HEK293 (cell line): Measurements from ENCODE around the gene RBBP8.
A peak's percentile ranks its signal among the peaks of the same experiment; 100 is the strongest.

Experiments
- CTCF ChIA-PET: fragments of 350-600 bp; formaldehyde crosslinking; extraction: SDS; loops from one replicate; lab custom pipeline; 2021; ENCODE audit warnings: antibody characterized with exemption; lab: Yijun Ruan, JAX
- POLR2A ChIA-PET: fragments of 300-600 bp; formaldehyde crosslinking; extraction: SDS; loops from one replicate; lab custom pipeline; 2020; ENCODE audit warnings: antibody characterized with exemption, inconsistent platforms; lab: Yijun Ruan, JAX
- H3K27ac ChIP-seq: fragments of 200-500 bp; sonication (Bioruptor generic); 2 replicates; pipeline ENCODE4 v1.5.1; 2014; ENCODE audit warnings: low read depth, low read length, control low read depth, inconsistent platforms; ENCODE audit errors: extremely low read depth
- H3K36me3 ChIP-seq, 2 experiments: fragments of 200-500 bp in 1 of 2; sonication (Bioruptor generic) in 1 of 2; 1 replicate in 1 of 2; 2 replicates in 1 of 2; pipeline ENCODE4 v1.5.1; 2014 to 2017; ENCODE audit warnings: inconsistent platforms in 2 of 2, low read length in 2 of 2; ENCODE audit not compliant: control insufficient read depth in 2 of 2, insufficient read depth in 1 of 2
- H3K4me1 ChIP-seq: fragments of 200-500 bp; sonication (Bioruptor generic); 2 replicates; pipeline ENCODE4 v1.5.1; 2014; ENCODE audit warnings: mild to moderate bottlenecking, low read length, inconsistent platforms; ENCODE audit not compliant: control insufficient read depth, insufficient read depth
- H3K4me3 ChIP-seq: 2 replicates; pipeline ENCODE4 v1.5.1; 2011; ENCODE audit warnings: low read depth, mild to moderate bottlenecking, control low read depth, low read length, moderate library complexity
- H3K9me3 ChIP-seq: fragments of 200-500 bp; sonication (Bioruptor generic); 2 replicates; pipeline ENCODE4 v1.5.1; 2014; ENCODE audit warnings: low read depth, low read length, inconsistent platforms; ENCODE audit not compliant: control insufficient read depth, insufficient read depth
- GLI2 ChIP-seq: fragments of 450-650 bp; formaldehyde crosslinking; IDR thresholded peaks from 2 replicates; pipeline ENCODE4; 2017; ENCODE audit warnings: missing biosample characterization, missing genetic modification characterization, low read depth, borderline replicate concordance
- KLF10 ChIP-seq: fragments of 450-650 bp; IDR thresholded peaks from 2 replicates; pipeline ENCODE4 v1.5.1; 2018; ENCODE audit warnings: missing biosample characterization, mild to moderate bottlenecking, missing genetic modification characterization
- KLF17 ChIP-seq: fragments of 450-650 bp; formaldehyde crosslinking; IDR thresholded peaks from 2 replicates; pipeline ENCODE4 v1.5.1; 2016; ENCODE audit warnings: missing biosample characterization, missing genetic modification characterization
- KLF7 ChIP-seq: fragments of 450-650 bp; formaldehyde crosslinking; IDR thresholded peaks from 2 replicates; pipeline ENCODE4 v1.5.1; 2016; ENCODE audit warnings: missing biosample characterization, missing genetic modification characterization, borderline replicate concordance
- MZF1 ChIP-seq: fragments of 450-650 bp; formaldehyde crosslinking; IDR thresholded peaks from 2 replicates; pipeline ENCODE4 v1.5.1; 2017; ENCODE audit warnings: missing biosample characterization, missing genetic modification characterization, borderline replicate concordance
- PBX3 ChIP-seq: sonication (generic); formaldehyde crosslinking; IDR thresholded peaks from 2 replicates; pipeline ENCODE4 v1.8.1; 2022; ENCODE audit warnings: mild to moderate bottlenecking, moderate library complexity, missing genetic modification reagents
- SCRT1 ChIP-seq: fragments of 450-650 bp; formaldehyde crosslinking; IDR thresholded peaks from 2 replicates; pipeline ENCODE4 v1.5.1; 2016; ENCODE audit warnings: missing biosample characterization, missing genetic modification characterization, borderline replicate concordance
- SP2 ChIP-seq: fragments of 450-650 bp; formaldehyde crosslinking; IDR thresholded peaks from 2 replicates; pipeline ENCODE4 v1.5.1; 2016; ENCODE audit warnings: missing biosample characterization, missing genetic modification characterization
- ZBTB17 ChIP-seq: fragments of 450-650 bp; formaldehyde crosslinking; IDR thresholded peaks from 2 replicates; pipeline ENCODE4 v1.5.1; 2016; ENCODE audit warnings: missing biosample characterization, missing genetic modification characterization
- ZBTB20 ChIP-seq: fragments of 450-650 bp; formaldehyde crosslinking; IDR thresholded peaks from 2 replicates; pipeline ENCODE4 v1.5.1; 2016; ENCODE audit warnings: missing biosample characterization, missing genetic modification characterization
- ZBTB49 ChIP-seq: fragments of 450-650 bp; formaldehyde crosslinking; IDR thresholded peaks from 2 replicates; pipeline ENCODE4 v1.5.1; 2016; ENCODE audit warnings: missing biosample characterization, missing genetic modification characterization, low read depth
- ZFHX2 ChIP-seq: fragments of 450-650 bp; formaldehyde crosslinking; conservative IDR thresholded peaks from 2 replicates; pipeline ENCODE4 v1.5.1; 2016; ENCODE audit warnings: missing biosample characterization, missing genetic modification characterization
- ZNF157 ChIP-seq: fragments of 450-650 bp; formaldehyde crosslinking; IDR thresholded peaks from 2 replicates; pipeline ENCODE4 v1.5.1; 2016; ENCODE audit warnings: missing biosample characterization, missing genetic modification characterization
- ZNF169 ChIP-seq: fragments of 450-650 bp; formaldehyde crosslinking; IDR thresholded peaks from 2 replicates; pipeline ENCODE4 v1.5.1; 2016; ENCODE audit warnings: missing biosample characterization, missing genetic modification characterization
- ZNF174 ChIP-seq: fragments of 450-650 bp; formaldehyde crosslinking; IDR thresholded peaks from 2 replicates; pipeline ENCODE4 v1.5.0; 2017; ENCODE audit warnings: missing biosample characterization, mild to moderate bottlenecking, missing genetic modification characterization
- ZNF211 ChIP-seq: fragments of 450-650 bp; formaldehyde crosslinking; IDR thresholded peaks from 2 replicates; pipeline ENCODE4 v1.5.1; 2016; ENCODE audit warnings: low read depth, missing biosample characterization, missing genetic modification characterization
- ZNF302 ChIP-seq: fragments of 450-650 bp; formaldehyde crosslinking; IDR thresholded peaks from 2 replicates; pipeline ENCODE4 v1.5.1; 2016; ENCODE audit warnings: missing biosample characterization, missing genetic modification characterization, low read depth
- ZNF341 ChIP-seq: fragments of 450-650 bp; formaldehyde crosslinking; IDR thresholded peaks from 2 replicates; pipeline ENCODE4; 2016; ENCODE audit warnings: low read depth, missing biosample characterization, missing genetic modification characterization
- ZNF391 ChIP-seq: fragments of 450-650 bp; formaldehyde crosslinking; IDR thresholded peaks from 2 replicates; pipeline ENCODE4 v1.5.1; 2016; ENCODE audit warnings: low read depth, missing biosample characterization, missing genetic modification characterization, borderline replicate concordance
- ZNF423 ChIP-seq: fragments of 450-650 bp; formaldehyde crosslinking; IDR thresholded peaks from 2 replicates; pipeline ENCODE4 v1.5.1; 2016; ENCODE audit warnings: missing biosample characterization, missing genetic modification characterization
- ZNF473 ChIP-seq: fragments of 450-650 bp; formaldehyde crosslinking; IDR thresholded peaks from 2 replicates; pipeline ENCODE4 v1.5.1; 2017; ENCODE audit warnings: missing biosample characterization, missing genetic modification characterization
- ZNF600 ChIP-seq: fragments of 450-650 bp; formaldehyde crosslinking; IDR thresholded peaks from 2 replicates; pipeline ENCODE4 v1.5.1; 2016; ENCODE audit warnings: missing biosample characterization, missing genetic modification characterization
- ZNF707 ChIP-seq: fragments of 450-650 bp; formaldehyde crosslinking; IDR thresholded peaks from 2 replicates; pipeline ENCODE4 v1.5.1; 2016; ENCODE audit warnings: missing biosample characterization, missing genetic modification characterization
- TF ChIP-seq, protein P1 (sequence below): fragments of 450-650 bp; formaldehyde crosslinking; IDR thresholded peaks from 2 replicates; pipeline ENCODE4 v1.5.1; 2017; ENCODE audit warnings: missing biosample characterization, missing genetic modification characterization

Gene RBBP8

DNA sequence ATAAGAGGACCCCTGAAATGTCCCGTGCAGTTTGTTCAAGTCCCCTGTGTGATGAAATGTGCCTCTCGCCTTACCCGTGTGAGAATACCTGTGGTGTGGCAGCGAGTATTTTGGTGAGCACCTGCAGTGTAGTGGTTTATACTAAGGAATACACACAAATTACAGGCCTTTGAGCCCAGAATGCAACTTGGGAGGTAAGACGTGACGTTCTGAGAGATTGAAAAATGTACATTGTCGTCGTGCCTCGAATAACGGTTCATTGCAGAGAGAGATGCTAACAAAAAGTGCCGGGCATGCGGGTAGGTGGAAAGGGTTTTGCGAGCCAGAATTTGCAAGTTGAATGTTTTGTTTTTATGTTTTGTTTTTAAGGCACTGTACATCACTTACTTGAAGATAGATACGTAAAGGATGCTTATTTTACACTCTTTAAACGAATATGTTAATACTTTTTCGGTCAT, 867 bp downstream of the RBBP8 start (continued):
- TF ChIP-seq SP2 (tag by site-specific recombination), result no peak
- TF ChIP-seq ZNF302 (tag by site-specific recombination), result no peak
- no peak for TF ChIP-seq ZNF169 (tag by site-specific recombination)
- no peak for TF ChIP-seq ZNF600 (tag by site-specific recombination)

- Histone ChIP-seq H3K4me3 (peak overlapping the region; percentile 9), H3K36me3 (peaks cover 27 to 31% of the 10 kb centered on the region in 2 experiments; a peak in 2 of 3 replicates), H3K27ac (no peak overlapping the region), H3K4me1 (peaks cover 1% of the 10 kb centered on the region; the same call in 1 of the 2 replicates)
- POLR2A ChIA-PET, result interaction anchor here (0.7 kb wide), 1 partner anchor 694 kb away, joined by 4 read pairs; no protein-coding TSS in a partner anchor
- TF ChIP-seq SCRT1 (tag by site-specific recombination), result no peak
- TF ChIP-seq ZNF174 (tag by site-specific recombination), result no peak
- no peak for TF ChIP-seq ZNF707 (tag by site-specific recombination)
- TF ChIP-seq KLF7, result no peak
- no peak for TF ChIP-seq KLF17
- no peak for TF ChIP-seq GLI2 (tag by site-specific recombination)
- TF ChIP-seq, protein P1, sequence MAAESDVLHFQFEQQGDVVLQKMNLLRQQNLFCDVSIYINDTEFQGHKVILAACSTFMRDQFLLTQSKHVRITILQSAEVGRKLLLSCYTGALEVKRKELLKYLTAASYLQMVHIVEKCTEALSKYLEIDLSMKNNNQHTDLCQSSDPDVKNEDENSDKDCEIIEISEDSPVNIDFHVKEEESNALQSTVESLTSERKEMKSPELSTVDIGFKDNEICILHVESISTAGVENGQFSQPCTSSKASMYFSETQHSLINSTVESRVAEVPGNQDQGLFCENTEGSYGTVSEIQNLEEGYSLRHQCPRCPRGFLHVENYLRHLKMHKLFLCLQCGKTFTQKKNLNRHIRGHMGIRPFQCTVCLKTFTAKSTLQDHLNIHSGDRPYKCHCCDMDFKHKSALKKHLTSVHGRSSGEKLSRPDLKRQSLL (tag by site-specific recombination), result no peak
- TF ChIP-seq ZNF391 (tag by site-specific recombination), result no peak
- no peak for TF ChIP-seq ZNF157 (tag by site-specific recombination)
- no peak for TF ChIP-seq ZNF211 (tag by site-specific recombination)
- no peak for TF ChIP-seq ZBTB17 (tag by site-specific recombination)
- no peak for TF ChIP-seq ZBTB20 (tag by site-specific recombination)
- TF ChIP-seq PBX3 (CRISPR knock-in tag), result no peak
- no peak for TF ChIP-seq ZNF423 (tag by site-specific recombination)
- no peak for TF ChIP-seq MZF1 (tag by site-specific recombination)
- TF ChIP-seq ZNF341, result no peak
- no peak for TF ChIP-seq ZNF473 (tag by site-specific recombination)
- TF ChIP-seq ZFHX2 (tag by site-specific recombination), result no peak
- TF ChIP-seq ZBTB49, result no peak
- TF ChIP-seq KLF10 (tag by site-specific recombination), result no peak
- TF ChIP-seq, all 188 proteins: peak for 0
- CTCF ChIA-PET, result interaction anchor here (0.6 kb wide), 1 partner anchor 706 kb away, joined by 4 read pairs; no protein-coding TSS in a partner anchor
- no peaks in the 10 kb centered on the region for H3K9me3 ChIP-seq
These were observed 1.7 kb downstream of the RBBP8 start for GRCh38 chr18:22934789-22935188.
